DOHH2 (cell line): ENCODE data around the gene ZNF771.

ENCODE experiments used
- H3F3A ChIP-seq: fragments of 200-600 bp; sonication (generic), shearing (Covaris generic); 2 replicates; pipeline ENCODE4 v1.6.0; 2016; ENCODE audit warnings: antibody characterized with exemption, mild to moderate bottlenecking; ENCODE audit not compliant: control insufficient read depth, insufficient read depth
- H3K27ac ChIP-seq: fragments of 200-600 bp; sonication (generic); 2 replicates; pipeline ENCODE4 v1.5.1; 2014; ENCODE audit warnings: low read depth, mild to moderate bottlenecking, low read length, moderate library complexity
- H3K27me3 ChIP-seq: fragments of 200-600 bp; sonication (generic); 2 replicates; pipeline ENCODE4 v1.6.1; 2014; ENCODE audit warnings: mild to moderate bottlenecking, low read length, mixed read lengths; ENCODE audit not compliant: control insufficient read depth
- H3K36me3 ChIP-seq: fragments of 200-600 bp; sonication (generic); 2 replicates; pipeline ENCODE4 v1.6.1; 2014; ENCODE audit warnings: mild to moderate bottlenecking, low read length, moderate library complexity, mixed read lengths; ENCODE audit not compliant: control insufficient read depth
- H3K4me1 ChIP-seq: fragments of 200-600 bp; sonication (generic); 2 replicates; pipeline ENCODE4 v1.6.1; 2014; ENCODE audit warnings: mild to moderate bottlenecking, low read length, mixed read lengths; ENCODE audit not compliant: control insufficient read depth
- H3K4me2 ChIP-seq: fragments of 200-600 bp; sonication (generic); 2 replicates; pipeline ENCODE4 v1.6.0; 2014; ENCODE audit warnings: mild to moderate bottlenecking, low read length, moderate library complexity
- H3K4me3 ChIP-seq: fragments of 200-600 bp; sonication (generic); 2 replicates; pipeline ENCODE4 v1.5.1; 2014; ENCODE audit warnings: mild to moderate bottlenecking, low read length, mixed read lengths
- H3K79me2 ChIP-seq: fragments of 200-600 bp; sonication (generic); 2 replicates; pipeline ENCODE4 v1.6.1; 2014; ENCODE audit warnings: mild to moderate bottlenecking, low read length, mixed read lengths; ENCODE audit not compliant: control insufficient read depth
- H3K9me2 ChIP-seq: fragments of 200-600 bp; sonication (generic); replicated peaks from 2 replicates; pipeline ENCODE4 v1.6.1; 2014; ENCODE audit warnings: mild to moderate bottlenecking, low read length, mixed read lengths; ENCODE audit not compliant: control insufficient read depth
- H3K9me3 ChIP-seq: fragments of 200-600 bp; sonication (generic); 2 replicates; pipeline ENCODE4 v1.6.1; 2014; ENCODE audit warnings: antibody characterized with exemption, low read length, mixed read lengths; ENCODE audit not compliant: control insufficient read depth, insufficient read depth
- H4K20me1 ChIP-seq: fragments of 200-600 bp; sonication (generic); 2 replicates; pipeline ENCODE4 v1.6.0; 2014; ENCODE audit warnings: low read depth, mild to moderate bottlenecking, antibody characterized with exemption, low read length, moderate library complexity; ENCODE audit not compliant: control insufficient read depth, insufficient read depth
- EZH2phosphoT487 ChIP-seq: fragments of 200-600 bp; sonication (generic); IDR thresholded peaks from 2 replicates; pipeline ENCODE4 v1.6.1; 2017; ENCODE audit warnings: borderline replicate concordance, mild to moderate bottlenecking, antibody characterized with exemption, low read length, moderate library complexity, mixed read lengths
- TF ChIP-seq, protein P1 (sequence below): fragments of 200-600 bp; sonication (generic); IDR thresholded peaks from one replicate; pipeline ENCODE4 v1.5.1; 2014; ENCODE audit warnings: antibody characterized with exemption, mild to moderate bottlenecking, low read depth, low read length; ENCODE audit not compliant: poor library complexity, severe bottlenecking

ZNF771 gene

DNA sequence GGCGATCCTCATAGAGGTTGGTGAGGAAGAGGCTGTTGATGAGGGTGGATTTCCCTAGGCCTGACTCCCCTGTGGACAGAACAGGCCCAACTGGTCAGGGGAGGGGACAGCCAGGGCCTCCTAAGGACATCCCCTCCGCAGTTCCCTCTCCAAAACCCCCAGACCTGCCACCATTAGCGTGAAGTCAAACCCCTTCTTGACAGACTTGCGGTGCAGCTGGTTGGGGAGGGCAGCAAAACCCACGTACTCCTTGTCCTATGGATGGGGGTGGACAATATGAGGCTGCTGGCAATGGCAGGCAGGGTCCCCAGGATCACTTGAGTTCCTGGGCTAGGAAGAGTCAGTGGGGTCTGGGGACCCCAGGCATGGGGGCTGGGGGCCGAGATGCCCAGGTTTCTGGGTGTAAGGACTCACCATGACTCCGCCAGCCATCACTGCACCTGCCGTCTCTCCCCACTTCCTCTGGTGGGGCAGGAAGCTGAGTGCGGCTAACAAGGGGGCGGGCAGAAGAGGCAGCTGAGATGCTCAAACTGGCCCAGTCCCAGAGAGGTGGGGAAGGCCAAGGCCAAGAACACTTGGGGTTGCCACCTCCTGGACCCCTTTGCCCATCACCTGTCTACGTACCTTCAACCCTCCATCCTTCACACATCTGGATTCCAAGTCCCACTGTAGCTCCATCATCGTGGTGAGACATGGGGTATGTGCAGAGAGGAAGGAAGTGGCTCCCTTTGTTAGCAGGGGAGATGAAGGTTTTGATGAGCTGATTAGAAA is 25.1 kb upstream of the ZNF771 start, which contains the start of gene SEPTIN1:
SEPTIN1 (minus strand) TSS at position 451 of the 771 bp plus-strand sequence; CDS start at position 432, 19 bp downstream.
- no peaks in the 10 kb centered on the region for H3K9me3 ChIP-seq
- H3K4me2 ChIP-seq, result peak within 1 kb of the TSS; percentile 99
- no peaks in the 10 kb centered on the region for H4K20me1 ChIP-seq
- no peaks in the 10 kb centered on the region for H3K9me2 ChIP-seq
- peaks cover 61% of the 10 kb centered on the region for H3K4me1 ChIP-seq
- peaks cover 17% of the 10 kb centered on the region for H3F3A ChIP-seq
- peak within 1 kb of the TSS; percentile 84 for H3K4me3 ChIP-seq
- TF ChIP-seq, protein P1, sequence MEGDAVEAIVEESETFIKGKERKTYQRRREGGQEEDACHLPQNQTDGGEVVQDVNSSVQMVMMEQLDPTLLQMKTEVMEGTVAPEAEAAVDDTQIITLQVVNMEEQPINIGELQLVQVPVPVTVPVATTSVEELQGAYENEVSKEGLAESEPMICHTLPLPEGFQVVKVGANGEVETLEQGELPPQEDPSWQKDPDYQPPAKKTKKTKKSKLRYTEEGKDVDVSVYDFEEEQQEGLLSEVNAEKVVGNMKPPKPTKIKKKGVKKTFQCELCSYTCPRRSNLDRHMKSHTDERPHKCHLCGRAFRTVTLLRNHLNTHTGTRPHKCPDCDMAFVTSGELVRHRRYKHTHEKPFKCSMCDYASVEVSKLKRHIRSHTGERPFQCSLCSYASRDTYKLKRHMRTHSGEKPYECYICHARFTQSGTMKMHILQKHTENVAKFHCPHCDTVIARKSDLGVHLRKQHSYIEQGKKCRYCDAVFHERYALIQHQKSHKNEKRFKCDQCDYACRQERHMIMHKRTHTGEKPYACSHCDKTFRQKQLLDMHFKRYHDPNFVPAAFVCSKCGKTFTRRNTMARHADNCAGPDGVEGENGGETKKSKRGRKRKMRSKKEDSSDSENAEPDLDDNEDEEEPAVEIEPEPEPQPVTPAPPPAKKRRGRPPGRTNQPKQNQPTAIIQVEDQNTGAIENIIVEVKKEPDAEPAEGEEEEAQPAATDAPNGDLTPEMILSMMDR, result no peak
- no peak for TF ChIP-seq EZH2phosphoT487
- no peaks in the 10 kb centered on the region for H3K27me3 ChIP-seq
- H3K27ac ChIP-seq, result peak within 1 kb of the TSS; percentile 80
- H3K36me3 ChIP-seq, result peaks cover 33% of the 10 kb centered on the region
- peaks cover 40% of the 10 kb centered on the region for H3K79me2 ChIP-seq

DNA sequence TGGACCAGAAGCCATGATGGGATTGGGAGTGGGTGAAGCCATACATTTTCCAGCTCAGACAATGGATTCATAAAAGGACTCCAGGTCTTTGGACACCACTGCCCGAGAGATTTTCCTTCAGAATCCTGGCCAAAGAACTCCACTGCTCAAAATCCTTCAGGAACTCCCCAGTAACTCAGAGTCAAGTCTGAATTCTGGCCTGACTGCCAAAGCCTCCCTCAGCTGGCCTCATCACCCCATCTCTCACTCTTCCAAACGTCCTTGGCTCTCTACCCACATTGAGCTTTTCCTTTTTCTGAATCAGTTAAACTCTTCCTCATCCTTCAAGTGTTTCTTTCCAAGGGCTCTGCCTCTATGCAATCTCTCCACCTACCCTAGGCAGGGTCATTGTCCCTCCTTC is 23.9 kb upstream of the ZNF771 start:
- TF ChIP-seq, protein P1, result no peak
- no peak for TF ChIP-seq EZH2phosphoT487
- Histone ChIP-seq H3K79me2 (peaks cover 37% of the 10 kb centered on the region), H3K27me3 (no peaks in the 10 kb centered on the region), H3K36me3 (peaks cover 29% of the 10 kb centered on the region), H3K4me3 (peak overlapping the region; percentile 84), H3K4me2 (peak overlapping the region; percentile 99), H4K20me1 (no peaks in the 10 kb centered on the region), H3K4me1 (peaks cover 55% of the 10 kb centered on the region), H3K9me2 (no peaks in the 10 kb centered on the region), H3K9me3 (no peaks in the 10 kb centered on the region), H3K27ac (peak overlapping the region; percentile 80), H3F3A (peaks cover 13% of the 10 kb centered on the region)

DNA sequence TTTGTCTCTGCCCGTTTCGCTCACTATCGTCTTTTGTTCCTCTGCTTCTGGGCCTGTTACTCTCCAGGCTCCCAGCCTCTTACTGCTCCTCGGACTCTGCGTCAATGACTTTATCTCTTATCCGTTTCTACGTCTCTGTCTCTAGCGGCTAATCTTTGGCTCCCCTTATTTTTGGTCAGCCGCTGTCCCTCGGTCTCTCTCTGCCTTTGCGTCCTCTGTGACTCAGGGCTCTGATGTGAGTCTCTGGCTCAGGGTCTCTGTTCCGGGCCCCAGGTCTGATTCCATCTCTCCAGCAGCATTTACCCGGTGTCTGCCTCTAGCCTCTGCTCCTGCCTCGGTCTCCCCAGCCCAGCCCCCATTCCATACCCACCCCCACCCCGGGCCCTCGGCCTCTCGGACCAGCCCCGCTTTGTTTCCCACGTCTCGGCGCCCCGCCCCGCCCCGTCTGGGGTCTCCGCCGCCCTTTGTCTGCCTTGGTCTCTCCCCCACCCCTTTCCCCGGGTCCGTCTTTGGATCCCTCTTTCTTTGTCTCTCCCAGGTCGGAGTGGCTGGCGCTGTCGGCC is 12.7 kb upstream of the ZNF771 start:
- H3K27ac ChIP-seq, result peak overlapping the region; percentile 45
- TF ChIP-seq, protein P1, result no peak
- TF ChIP-seq EZH2phosphoT487, result no peak
- H3K27me3 ChIP-seq, result no peaks in the 10 kb centered on the region
- H3K4me1 ChIP-seq, result peaks cover 37% of the 10 kb centered on the region
- peak overlapping the region; percentile 97 for H3K4me2 ChIP-seq
- no peaks in the 10 kb centered on the region for H3K9me2 ChIP-seq
- H3K36me3 ChIP-seq, result peaks cover 30% of the 10 kb centered on the region
- H4K20me1 ChIP-seq, result peaks cover 3% of the 10 kb centered on the region; the same call in 1 of the 2 replicates
- peaks cover 28% of the 10 kb centered on the region for H3K79me2 ChIP-seq
- H3K4me3 ChIP-seq, result peak overlapping the region; percentile 99
- H3F3A ChIP-seq, result peaks cover 5% of the 10 kb centered on the region
- H3K9me3 ChIP-seq, result no peaks in the 10 kb centered on the region
